Common myeloid progenitor, CD34-positive (primary cell): ENCODE results near the gene PRRT2.

Source experiments
- CTCF ChIA-PET: fragments of 350-600 bp; sonication (Branson Sonifier 250); formaldehyde crosslinking; loops from one replicate; lab custom pipeline; 2021; ENCODE audit warnings: antibody characterized with exemption; lab: Charles Lee
- POLR2A ChIA-PET: fragments of 350-600 bp; sonication (Branson Sonifier 250); formaldehyde crosslinking; loops from one replicate; lab custom pipeline; 2021; ENCODE audit warnings: antibody characterized with exemption; lab: Charles Lee
- DNase-seq, 3 donors: peaks; one replicate each; pipeline versions ENCODE4 v3.0.0 to v3.0.0-alpha.2; 2013
- H3K27ac ChIP-seq, 2 experiments: 1 replicate in 1 of 2; 2 replicates in 1 of 2; pipeline ENCODE4 v1.7.0; 2013; ENCODE audit warnings: inconsistent platforms in 2 of 2, low read length in 2 of 2, mild to moderate bottlenecking in 2 of 2, low read depth in 1 of 2, moderate library complexity in 1 of 2; ENCODE audit not compliant: severe bottlenecking in 2 of 2, insufficient read depth in 1 of 2, poor library complexity in 1 of 2
- H3K27me3 ChIP-seq, 5 experiments: replicated peaks in 2 of 5; 1 replicate in 3 of 5; 2 replicates in 2 of 5; pipeline versions ENCODE4 v1.6.1 to v1.7.0; 2013; ENCODE audit warnings: low read length in 4 of 5, mild to moderate bottlenecking in 2 of 5, moderate library complexity in 2 of 5, inconsistent platforms in 1 of 5; ENCODE audit not compliant: insufficient read depth in 5 of 5, control insufficient read depth in 4 of 5
- H3K36me3 ChIP-seq, 4 experiments: 1 replicate in 2 of 4; 2 replicates in 2 of 4; pipeline versions ENCODE4 v1.6.1 to v1.7.0; 2013; ENCODE audit warnings: low read length in 3 of 4, control low read depth in 1 of 4, mild to moderate bottlenecking in 1 of 4; ENCODE audit not compliant: control insufficient read depth in 4 of 4, insufficient read depth in 4 of 4
- H3K4me1 ChIP-seq, 4 experiments: 1 replicate in 3 of 4; 2 replicates in 1 of 4; pipeline versions ENCODE4 v1.6.1 to v1.7.1; 2013; ENCODE audit warnings: low read length in 3 of 4, mild to moderate bottlenecking in 3 of 4, control low read depth in 1 of 4, inconsistent platforms in 1 of 4, moderate library complexity in 1 of 4; ENCODE audit not compliant: control insufficient read depth in 4 of 4, insufficient read depth in 4 of 4; ENCODE audit errors: control extremely low read depth in 1 of 4
- H3K4me3 ChIP-seq, 7 experiments: 1 replicate in 4 of 7; 2 replicates in 3 of 7; pipeline versions ENCODE4 v1.5.1 to v1.7.0; 2013; ENCODE audit warnings: mild to moderate bottlenecking in 7 of 7, low read length in 6 of 7, moderate library complexity in 6 of 7, inconsistent platforms in 2 of 7, low read depth in 2 of 7, control low read depth in 1 of 7; ENCODE audit not compliant: insufficient read depth in 4 of 7, control insufficient read depth in 1 of 7; ENCODE audit errors: extremely low read depth in 1 of 7
- H3K9me3 ChIP-seq, 5 experiments: 1 replicate in 4 of 5; 2 replicates in 1 of 5; pipeline versions ENCODE4 v1.6.1 to v1.7.1; 2013; ENCODE audit warnings: low read length in 4 of 5, mild to moderate bottlenecking in 2 of 5, inconsistent platforms in 1 of 5, low read depth in 1 of 5, moderate library complexity in 1 of 5; ENCODE audit not compliant: control insufficient read depth in 4 of 5, insufficient read depth in 2 of 5; ENCODE audit errors: control extremely low read depth in 1 of 5
- WGBS: methylation state at CpG from one replicate; pipeline ENCODE4 v1.1.5; 2013; ENCODE audit not compliant: insufficient coverage; 5-methylcytosine and 5-hydroxymethylcytosine counted together

PRRT2 gene

DNA sequence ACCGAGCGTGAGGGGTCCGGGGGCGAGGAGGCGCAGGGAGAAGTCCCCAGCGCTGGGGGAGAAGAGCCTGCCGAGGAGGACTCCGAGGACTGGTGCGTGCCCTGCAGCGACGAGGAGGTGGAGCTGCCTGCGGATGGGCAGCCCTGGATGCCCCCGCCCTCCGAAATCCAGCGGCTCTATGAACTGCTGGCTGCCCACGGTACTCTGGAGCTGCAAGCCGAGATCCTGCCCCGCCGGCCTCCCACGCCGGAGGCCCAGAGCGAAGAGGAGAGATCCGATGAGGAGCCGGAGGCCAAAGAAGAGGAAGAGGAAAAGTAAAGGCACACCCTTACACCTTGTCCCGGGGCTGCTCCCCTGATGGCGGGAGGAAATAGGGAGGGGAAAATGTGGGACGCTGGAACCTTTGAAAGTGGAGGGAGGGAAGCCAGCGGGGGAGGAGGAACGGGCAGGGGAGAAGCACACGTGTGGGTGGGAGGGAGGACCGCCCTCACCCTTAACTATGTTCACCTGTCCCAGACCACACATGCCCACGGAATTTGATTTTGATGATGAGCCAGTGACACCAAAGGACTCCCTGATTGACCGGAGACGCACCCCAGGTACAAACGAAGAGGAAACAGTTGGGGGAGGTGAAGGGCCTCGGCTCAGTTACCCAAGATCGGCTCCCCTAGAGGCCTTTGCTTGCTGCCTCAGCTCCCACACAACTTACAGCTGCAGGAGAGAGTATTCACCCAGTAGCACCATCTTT is 4.9 kb downstream of the PRRT2 start:
- H3K4me1 ChIP-seq = peaks cover 13 to 70% (median 59%) of the 10 kb centered on the region in 4 experiments

GRCh38 chr16:29818082-29818481 is 6.1 kb downstream of the PRRT2 start:
- peaks cover 0 to 22% (median 12%) of the 10 kb centered on the region in 4 experiments for H3K36me3 ChIP-seq
- H3K27ac ChIP-seq = no peak overlapping the region
- WGBS = 100% methylated on average over 4 of the region's 4 CpGs
- H3K4me1 ChIP-seq = peaks cover 17 to 70% (median 61%) of the 10 kb centered on the region in 4 experiments
- ChIA-PET CTCF (interaction anchor here (0.7 to 7.2 kb wide), 7 partner anchors 10 to 188 kb away, joined by 3 to 46 read pairs (median 3); no protein-coding TSS in a partner anchor), POLR2A (no interaction called here)
- DNase-seq = no peak
- no peak overlapping the region for H3K4me3 ChIP-seq
- H3K9me3 ChIP-seq = no peaks in the 10 kb centered on the region
- H3K27me3 ChIP-seq = peaks cover 0 to 9% (median 0%) of the 10 kb centered on the region in 5 experiments

More for the DNA sequence above, 4.9 kb downstream of the PRRT2 start:
- H3K27me3 ChIP-seq = peaks cover 0 to 19% (median 8%) of the 10 kb centered on the region in 5 experiments
- ChIA-PET POLR2A (interaction anchor here (2.2 kb wide), 1 partner anchor 10 kb away, joined by 12 read pairs; the partner anchor contains the start of gene MAZ), CTCF (interaction anchor here (1.1 to 7.2 kb wide), 4 partner anchors 9 to 125 kb away, joined by 3 to 46 read pairs (median 8); no protein-coding TSS in a partner anchor)
- H3K4me3 ChIP-seq = peak overlapping the region; percentile 87 to 96 (median 90)
- peak in 2 of 3 donors; percentile 69 to 76 for DNase-seq
- no peaks in the 10 kb centered on the region for H3K9me3 ChIP-seq
- 0% methylated on average over 25 of the region's 37 CpGs for WGBS
- H3K27ac ChIP-seq = peak overlapping the region; percentile 7 to 75
- peaks cover 0 to 22% (median 12%) of the 10 kb centered on the region in 4 experiments for H3K36me3 ChIP-seq

GRCh38 chr16:29819506-29819905 is 7.5 kb downstream of the PRRT2 start:
- ChIA-PET POLR2A (no interaction called here), CTCF (interaction anchor here (0.5 to 7.2 kb wide), 10 partner anchors 10 to 188 kb away, joined by 3 to 46 read pairs (median 3); no protein-coding TSS in a partner anchor)
- Histone ChIP-seq H3K4me1 (peaks cover 17 to 75% (median 66%) of the 10 kb centered on the region in 4 experiments), H3K27me3 (no peaks in the 10 kb centered on the region), H3K27ac (peak overlapping the region in 1 of 2 experiments; percentile 79), H3K9me3 (no peaks in the 10 kb centered on the region), H3K36me3 (peaks cover 0 to 22% (median 12%) of the 10 kb centered on the region in 4 experiments), H3K4me3 (no peak overlapping the region)
- no peak for DNase-seq
- 90% methylated on average over 15 of the region's 15 CpGs for WGBS

DNA sequence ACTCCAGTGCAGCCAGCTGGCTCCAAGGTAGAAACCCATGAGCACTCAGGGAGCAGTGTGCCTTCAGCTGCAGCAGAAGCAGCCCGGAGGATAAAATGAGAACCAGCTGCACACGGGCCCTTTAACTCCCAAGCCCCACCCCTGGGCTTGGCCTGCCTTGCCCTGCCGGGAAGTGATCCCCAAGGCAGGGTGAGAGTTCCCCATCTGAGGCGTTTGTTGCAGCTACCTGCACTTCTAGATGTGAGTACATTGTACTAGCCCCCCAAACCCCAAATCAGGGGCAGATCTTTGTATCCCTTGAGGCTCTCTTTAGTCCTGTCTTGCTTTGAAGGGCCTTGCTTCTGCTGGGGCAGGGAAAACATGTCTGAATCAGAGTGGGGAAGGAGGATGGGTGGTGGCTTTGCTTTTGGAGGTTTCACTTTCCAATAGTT is 8.3 kb downstream of the PRRT2 start, which contains the start of gene MVP:
Gene MVP, plus strand, starts transcription at position 192 of the 431 bp plus-strand sequence. CDS start 10,088 bp downstream, outside the sequence.
- H3K27me3 ChIP-seq = no peaks in the 10 kb centered on the region
- peak in 2 of 3 donors; percentile 44 to 46 for DNase-seq
- CTCF ChIA-PET = interaction anchor here (1.0 to 7.2 kb wide), 8 partner anchors 13 to 187 kb away, joined by 3 to 46 read pairs (median 4); no protein-coding TSS in a partner anchor
- POLR2A ChIA-PET = interaction anchor here (0.5 to 0.7 kb wide), 2 partner anchors 13 to 96 kb away, joined by 3 read pairs; no protein-coding TSS in a partner anchor
- H3K9me3 ChIP-seq = no peaks in the 10 kb centered on the region
- 2% methylated on average over 4 of the region's 4 CpGs for WGBS
- peaks cover 17 to 74% (median 66%) of the 10 kb centered on the region in 4 experiments for H3K4me1 ChIP-seq
- peak within 1 kb of the TSS; percentile 1 to 79 for H3K27ac ChIP-seq
- H3K4me3 ChIP-seq = peak within 1 kb of the TSS; percentile 48 to 89 (median 77)
- H3K36me3 ChIP-seq = peaks cover 0 to 22% (median 12%) of the 10 kb centered on the region in 4 experiments

GRCh38 chr16:29820730-29821642 is 9.0 kb downstream of the PRRT2 start:
- H3K36me3 ChIP-seq = peaks cover 0 to 22% (median 12%) of the 10 kb centered on the region in 4 experiments
- CTCF ChIA-PET = interaction anchor here (0.8 to 7.2 kb wide), 7 partner anchors 13 to 187 kb away, joined by 3 to 46 read pairs (median 4); no protein-coding TSS in a partner anchor
- POLR2A ChIA-PET = interaction anchor here (0.7 kb wide), 1 partner anchor 13 kb away, joined by 3 read pairs; no protein-coding TSS in a partner anchor
- peak overlapping the region; percentile 1 to 79 for H3K27ac ChIP-seq
- peak overlapping the region; percentile 48 to 89 (median 77) for H3K4me3 ChIP-seq
- H3K4me1 ChIP-seq = peaks cover 17 to 77% (median 66%) of the 10 kb centered on the region in 4 experiments
- peak in 1 of 3 donors; percentile 18 for DNase-seq
- H3K9me3 ChIP-seq = no peaks in the 10 kb centered on the region
- H3K27me3 ChIP-seq = no peaks in the 10 kb centered on the region
- 35% methylated on average over 7 of the region's 11 CpGs for WGBS

- Histone ChIP-seq H3K27me3 (no peaks in the 10 kb centered on the region), H3K4me1 (peaks cover 17 to 75% (median 63%) of the 10 kb centered on the region in 4 experiments)
Observed at GRCh38 chr16:29821643-29822115, 9.7 kb downstream of the PRRT2 start.

More at GRCh38 chr16:29821643-29822115, 9.7 kb downstream of the PRRT2 start:
- DNase-seq = peak in 1 of 3 donors; percentile 15
- Histone ChIP-seq H3K9me3 (no peaks in the 10 kb centered on the region), H3K4me3 (peak overlapping the region in 4 of 7 experiments; percentile 77 to 89 (median 84)), H3K36me3 (peaks cover 0 to 22% (median 12%) of the 10 kb centered on the region in 4 experiments), H3K27ac (peak overlapping the region in 1 of 2 experiments; percentile 79)
- 68% methylated on average over 4 of the region's 7 CpGs for WGBS
- POLR2A ChIA-PET = no interaction called here
- CTCF ChIA-PET = interaction anchor here (2.4 to 7.2 kb wide), 3 partner anchors 14 to 121 kb away, joined by 12 to 46 read pairs (median 24); no protein-coding TSS in a partner anchor
